Right ventricle myocardium inferior (tissue), 1 donor: ENCODE measurements around the gene PARD3B. TPM values are rescaled to one million over a fixed set of nuclear protein-coding genes. Genes with fewer than 3 reads are reported as not detected.
A peak's percentile ranks its signal among the peaks of the same experiment; 100 is the strongest.

Experiments used
- ATAC-seq: fragments of 200-7000 bp; cut with Tn5 transposase; one replicate; pipeline ENCODE4 v1.9.1; 2020; ENCODE audit warnings: mild to moderate bottlenecking, moderate library complexity
- DNase-seq: peaks from one replicate; pipeline ENCODE4 v3.0.0; 2021; ENCODE audit errors: missing footprints
- intact Hi-C: fragments of 100-400 bp; cut with DNase I; formaldehyde crosslinking; loops from one replicate; pipeline ENCODE4 v1.11.0; 2022
- total RNA-seq: library from RNA; stranded (reverse); fragmentation: NEBNext Ultra II Directional; extraction: Animal tissue kit (Norgen Biotek cat#: 25700); gene quantifications from one replicate; pipeline ENCODE4 v1.2.1, GENCODE V29; 2021
- donor health status: DM: no; HTN: yes; CAD: no; lungs with severe emphysema.

Gene PARD3B
- total RNA-seq, 1 donor from 2014 or later: 7.8 TPM

GRCh38 chr2:205387350-205388055, 842.2 kb downstream of the PARD3B start:
- ATAC-seq: no peak
- intact Hi-C loops: no loop called here
- DNase-seq: no peak

- intact Hi-C loops: no loop called here
- DNase-seq: no peak
- ATAC-seq: no peak
These were observed 845.6 kb downstream of the PARD3B start for GRCh38 chr2:205390866-205391265.

DNA sequence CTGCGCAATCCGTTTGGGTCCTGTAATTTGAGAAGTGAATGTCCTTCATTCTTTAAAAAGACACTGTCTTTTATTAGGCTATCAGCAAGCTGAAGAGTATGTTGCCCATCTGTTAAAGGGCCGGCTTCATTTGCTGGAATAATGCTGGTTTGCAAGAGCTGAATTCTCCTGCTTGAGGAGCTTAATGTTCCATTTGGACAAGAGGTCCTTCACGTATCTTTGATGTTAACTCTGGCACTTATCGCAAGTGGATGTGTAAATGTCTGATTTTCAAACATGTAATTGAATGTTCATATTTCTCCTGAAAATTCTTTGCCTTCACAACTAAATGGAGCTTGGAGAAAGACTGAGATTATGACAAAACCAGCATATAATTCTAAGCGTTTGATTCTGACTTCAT, 856.2 kb downstream of the PARD3B start:
- intact Hi-C loops: no loop called here
- DNase-seq (no peak), ATAC-seq (no peak)

- DNase-seq (no peak), ATAC-seq (no peak)
- intact Hi-C loops: no loop called here
These were observed 856.7 kb downstream of the PARD3B start for GRCh38 chr2:205402011-205402410.

DNA sequence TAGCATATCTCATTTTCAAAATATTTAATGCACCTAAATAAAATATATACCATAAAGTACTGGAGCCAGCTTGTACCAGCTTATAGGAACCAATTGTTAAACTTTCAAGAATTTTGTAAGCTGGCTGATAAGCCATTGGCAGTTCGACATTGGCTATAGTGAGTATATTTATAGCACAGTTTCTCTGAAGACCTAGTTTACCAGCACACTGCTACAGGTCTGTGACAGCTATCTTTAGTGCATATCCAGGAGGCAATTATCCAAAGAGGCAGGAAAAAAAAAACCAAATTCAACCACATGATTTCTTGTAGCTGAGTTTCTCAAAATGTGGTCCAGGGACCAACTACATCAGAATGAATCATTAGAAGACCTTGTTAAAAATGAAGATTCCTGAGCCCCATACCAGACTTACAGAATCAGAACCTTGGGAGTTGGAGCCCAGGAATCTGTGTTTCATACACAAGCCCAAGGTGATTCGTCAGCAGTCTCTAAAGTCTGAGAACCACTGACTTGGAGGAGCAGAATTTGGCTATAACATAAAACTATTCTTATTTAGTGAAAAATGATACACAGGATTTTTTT, 858.1 kb downstream of the PARD3B start:
- intact Hi-C loops: no loop called here
- no peak for DNase-seq
- ATAC-seq: no peak

- intact Hi-C loops: no loop called here
- no peak for ATAC-seq
- DNase-seq: no peak
These were observed 859.9 kb downstream of the PARD3B start for GRCh38 chr2:205405194-205405593.

DNA sequence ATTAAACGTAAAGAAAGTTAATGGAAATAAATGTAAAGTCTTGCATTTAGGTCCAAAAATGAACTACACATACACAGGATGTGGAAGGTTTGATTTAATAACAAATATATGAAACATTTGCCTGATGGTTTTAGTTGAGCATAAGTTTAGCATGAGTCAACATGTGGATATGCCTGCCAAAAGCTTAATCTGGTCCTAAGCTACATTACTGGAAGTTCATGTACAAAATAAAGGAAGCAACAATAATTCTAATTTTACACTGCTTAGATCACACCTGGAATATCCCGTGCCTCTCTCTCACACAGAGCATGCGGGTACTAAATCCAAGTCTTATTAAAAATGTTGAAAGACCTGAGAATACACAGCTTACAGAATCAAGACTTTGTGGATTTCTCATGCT, 860.5 kb downstream of the PARD3B start:
- ATAC-seq (no peak), DNase-seq (no peak)
- intact Hi-C loops: no loop called here

- intact Hi-C loops: no loop called here
- DNase-seq (no peak), ATAC-seq (no peak)
These were observed 862.7 kb downstream of the PARD3B start for GRCh38 chr2:205407984-205408383.

DNA sequence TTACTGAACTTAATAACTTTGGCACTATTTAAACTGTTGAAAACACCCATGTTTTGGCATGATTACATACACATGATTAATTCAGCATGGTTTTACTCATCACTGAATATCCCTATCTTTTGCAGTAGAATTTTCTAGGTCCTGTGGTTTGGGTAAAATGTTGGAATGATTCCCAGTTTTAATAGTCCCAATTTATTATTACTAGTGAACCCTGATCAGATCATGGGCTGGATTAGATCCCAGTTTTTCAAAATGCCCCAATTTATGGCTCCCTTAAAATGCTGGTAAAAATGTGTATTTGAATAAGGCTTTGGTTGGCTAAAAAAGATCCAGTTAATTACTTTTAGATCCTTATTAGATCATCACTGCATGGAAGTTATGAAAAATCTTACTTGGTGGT, 863.4 kb downstream of the PARD3B start:
- DNase-seq (no peak), ATAC-seq (no peak)
- intact Hi-C loops: no loop called here

DNA sequence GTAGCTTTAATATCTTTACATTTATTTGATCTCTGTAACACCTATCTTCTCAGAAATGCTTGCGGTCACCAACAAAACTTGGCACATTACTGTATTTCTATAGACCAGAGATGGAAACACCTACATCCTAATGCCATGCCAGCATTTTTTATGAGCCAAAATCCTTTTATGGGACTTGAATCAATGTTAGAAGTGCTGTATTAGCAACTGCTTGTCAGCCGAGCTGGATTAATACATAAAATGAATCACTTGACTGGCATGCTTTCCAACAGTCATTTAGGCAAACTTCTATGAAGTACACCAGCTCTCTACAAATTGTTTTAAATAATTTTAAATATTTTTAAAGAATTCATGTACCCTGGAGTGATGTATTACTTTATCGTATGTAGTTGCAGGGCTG, 864.1 kb downstream of the PARD3B start:
- ATAC-seq (no peak), DNase-seq (no peak)
- intact Hi-C loops: no loop called here

GRCh38 chr2:205411558-205411957, 866.3 kb downstream of the PARD3B start:
- intact Hi-C loops: no loop called here
- ATAC-seq (peak; percentile 46), DNase-seq (no peak)

- DNase-seq: no peak
- no peak for ATAC-seq
- intact Hi-C loops: no loop called here
These were observed 879.1 kb downstream of the PARD3B start for GRCh38 chr2:205424326-205424725.

GRCh38 chr2:205425102-205425501, 879.8 kb downstream of the PARD3B start:
- ATAC-seq: no peak
- DNase-seq: no peak
- intact Hi-C loops: no loop called here

DNA sequence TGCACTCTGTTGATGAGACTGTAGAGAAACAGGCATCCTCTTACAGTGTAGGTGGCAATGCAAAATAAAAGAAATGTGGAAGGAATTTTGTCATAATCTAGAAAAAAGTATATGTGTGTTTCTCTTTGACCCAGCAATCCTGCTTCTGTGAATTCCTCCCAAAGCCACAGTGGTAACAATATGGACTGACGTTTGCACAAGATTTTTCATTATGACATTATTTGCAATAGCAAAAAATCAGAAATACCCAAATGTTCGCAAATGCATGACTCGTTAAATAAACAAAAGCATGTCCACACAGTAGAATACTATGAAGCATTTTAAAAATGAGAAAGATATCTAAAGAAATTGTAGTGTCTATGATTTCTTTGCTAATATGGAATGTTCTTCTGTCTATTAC, 881.8 kb downstream of the PARD3B start:
- DNase-seq (no peak), ATAC-seq (no peak)
- intact Hi-C loops: no loop called here

GRCh38 chr2:205428811-205429210, 883.5 kb downstream of the PARD3B start:
- DNase-seq (no peak), ATAC-seq (no peak)
- intact Hi-C loops: no loop called here

DNA sequence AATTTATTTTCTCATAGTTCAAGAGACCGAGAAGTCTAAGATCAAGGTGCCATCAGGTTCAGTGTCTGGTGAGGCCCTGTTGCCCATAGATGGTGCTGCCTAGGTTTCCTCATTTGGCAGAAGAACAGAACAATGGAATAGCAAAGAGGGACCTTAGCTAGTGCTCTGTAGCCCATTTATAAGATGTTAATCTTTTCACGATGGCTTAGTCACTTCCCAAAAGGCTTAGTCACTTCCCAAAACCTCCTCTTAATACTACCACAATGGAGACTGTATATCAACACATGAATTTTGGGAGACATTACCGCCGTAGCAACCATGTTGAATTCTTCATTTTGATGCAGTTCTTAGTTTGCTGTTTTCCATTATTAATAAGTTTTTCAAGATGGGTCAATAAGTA, 890.7 kb downstream of the PARD3B start:
- intact Hi-C loops: no loop called here
- ATAC-seq: no peak
- DNase-seq: no peak

- ATAC-seq (no peak), DNase-seq (no peak)
- intact Hi-C loops: no loop called here
These were observed 893.0 kb downstream of the PARD3B start for GRCh38 chr2:205438241-205438640.

DNA sequence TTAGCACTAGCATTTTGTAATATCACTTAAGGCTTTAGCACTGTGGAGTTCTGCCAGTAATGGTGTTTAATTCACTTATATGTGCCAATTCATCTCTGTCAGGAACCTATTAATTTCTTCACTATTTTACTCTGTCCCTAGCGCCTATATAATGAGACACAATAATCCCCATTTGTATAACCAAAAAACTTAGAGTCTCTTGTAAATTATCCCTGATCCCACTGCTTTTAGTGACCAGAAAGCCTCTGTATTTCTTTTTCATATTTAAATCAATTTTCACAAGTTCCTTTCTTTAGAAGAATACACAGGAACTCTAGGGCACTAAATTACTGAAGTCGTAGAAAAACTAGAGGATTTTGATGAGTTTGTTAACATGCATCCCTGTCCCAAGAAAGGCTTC, 894.3 kb downstream of the PARD3B start:
- DNase-seq (no peak), ATAC-seq (no peak)
- intact Hi-C loops: no loop called here

GRCh38 chr2:205441524-205441923, 896.2 kb downstream of the PARD3B start:
- intact Hi-C loops: no loop called here
- DNase-seq (no peak), ATAC-seq (no peak)

- intact Hi-C loops: no loop called here
These were observed 902.9 kb downstream of the PARD3B start for GRCh38 chr2:205448189-205448588.

More at GRCh38 chr2:205448189-205448588, 902.9 kb downstream of the PARD3B start:
- ATAC-seq (no peak), DNase-seq (no peak)
